Coronary artery (tissue), 2 donors: ENCODE data around the gene CCDC63.

Source experiments
- DNase-seq: peaks from one replicate; pipeline ENCODE4 v3.0.0-alpha.2; 2017; ENCODE audit warnings: low spot score
- H3K27ac ChIP-seq, 2 donors: fragments of 200-600 bp; sonication (generic); one replicate each; pipeline ENCODE4 v1.5.1; 2016 to 2019
- H3K4me3 ChIP-seq: fragments of 200-600 bp; sonication (generic); 2 replicates; pipeline ENCODE4 v1.5.1; 2016; ENCODE audit warnings: mild to moderate bottlenecking, moderate library complexity
- CTCF ChIP-seq: fragments of 200-600 bp; sonication (generic); IDR thresholded peaks from one replicate; pipeline ENCODE4 v1.5.1; 2019; ENCODE audit warnings: antibody characterized with exemption

The CCDC63 gene

DNA sequence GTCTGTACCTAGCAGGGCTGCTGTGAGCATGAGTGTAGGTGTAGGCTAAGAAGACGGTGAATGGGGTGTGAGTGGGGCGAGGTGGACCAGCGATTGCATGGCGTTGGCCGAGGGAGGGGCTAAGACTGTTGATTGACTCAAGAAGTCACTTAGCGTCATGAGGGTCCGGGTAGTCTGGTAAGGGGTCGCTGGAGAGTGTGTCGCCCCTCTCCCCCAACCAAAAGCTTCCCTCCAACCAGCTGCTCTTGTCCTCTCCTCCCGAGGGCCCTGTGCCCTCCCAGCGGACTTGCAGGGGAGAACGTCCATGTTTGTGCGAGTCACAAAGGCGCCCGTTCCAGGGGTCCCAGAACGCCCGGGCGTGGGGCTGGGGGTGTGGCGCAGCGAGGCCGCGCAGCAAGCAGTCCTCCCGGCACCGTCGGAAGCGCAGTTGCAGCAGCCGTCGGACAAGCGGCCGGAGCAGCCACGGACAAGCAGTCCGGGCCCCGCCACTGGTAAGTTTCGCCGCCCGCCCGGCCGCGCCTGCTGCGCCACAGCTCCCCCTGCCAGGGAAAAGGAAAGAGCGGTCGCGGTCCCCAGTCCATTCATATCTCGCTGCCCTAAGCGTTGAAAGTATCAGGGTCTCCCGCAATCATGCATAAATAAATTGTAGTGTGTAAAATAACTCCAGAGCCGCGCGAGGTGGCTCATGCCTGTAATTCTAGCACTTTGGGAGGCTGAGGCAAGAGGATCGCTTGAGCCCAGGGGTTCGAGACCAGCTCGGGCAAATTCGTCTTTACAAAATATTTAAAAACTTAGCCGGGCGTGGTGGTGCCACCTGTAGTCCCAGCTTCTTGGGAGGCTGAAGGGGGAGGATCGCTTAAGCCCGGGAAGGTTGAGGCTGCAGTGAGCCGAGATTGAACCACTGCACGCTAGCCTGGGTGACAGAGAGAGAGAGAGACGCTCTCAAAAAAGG, at the start of gene CCDC63:
Gene CCDC63 (plus strand): TSS at position 373 of the 952 bp plus-strand sequence. CDS start 5,968 bp downstream, outside the sequence.
- H3K27ac ChIP-seq: no peak within 1 kb of the TSS
- peak; percentile 51 for TF ChIP-seq CTCF
- peak within 1 kb of the TSS; percentile 65 for H3K4me3 ChIP-seq
- DNase-seq: no peak

GRCh38 chr12:110798461-110798860, 48.3 kb upstream of the CCDC63 start:
- H3K4me3 ChIP-seq: no peak overlapping the region
- TF ChIP-seq CTCF: no peak
- DNase-seq: no peak
- H3K27ac ChIP-seq: no peak overlapping the region

DNA sequence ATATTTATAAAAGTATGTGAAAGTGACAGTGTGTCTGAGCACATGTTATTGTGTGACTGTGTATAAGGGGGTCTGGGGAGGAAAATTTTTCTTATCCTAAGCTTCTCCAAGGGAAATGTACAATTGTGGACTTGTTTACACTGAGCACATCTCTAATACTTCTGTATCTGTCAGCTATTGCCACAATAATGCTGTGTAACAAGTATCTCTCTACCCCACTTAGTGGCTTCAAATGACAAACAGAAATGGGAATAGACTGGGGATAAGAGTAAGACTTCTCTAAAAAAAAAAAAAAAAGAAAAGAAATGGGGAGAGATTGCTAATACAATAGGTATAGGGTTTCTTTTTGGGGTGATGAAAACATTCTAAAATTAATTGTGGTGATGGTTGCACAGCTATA, 44.3 kb upstream of the CCDC63 start:
- Histone ChIP-seq H3K27ac (no peak overlapping the region), H3K4me3 (no peak overlapping the region)
- TF ChIP-seq CTCF: no peak
- DNase-seq: no peak

- DNase-seq: no peak
- H3K4me3 ChIP-seq: no peak overlapping the region
- TF ChIP-seq CTCF: no peak
- H3K27ac ChIP-seq: no peak overlapping the region
Measured at GRCh38 chr12:110804406-110804805, 42.4 kb upstream of the CCDC63 start.

DNA sequence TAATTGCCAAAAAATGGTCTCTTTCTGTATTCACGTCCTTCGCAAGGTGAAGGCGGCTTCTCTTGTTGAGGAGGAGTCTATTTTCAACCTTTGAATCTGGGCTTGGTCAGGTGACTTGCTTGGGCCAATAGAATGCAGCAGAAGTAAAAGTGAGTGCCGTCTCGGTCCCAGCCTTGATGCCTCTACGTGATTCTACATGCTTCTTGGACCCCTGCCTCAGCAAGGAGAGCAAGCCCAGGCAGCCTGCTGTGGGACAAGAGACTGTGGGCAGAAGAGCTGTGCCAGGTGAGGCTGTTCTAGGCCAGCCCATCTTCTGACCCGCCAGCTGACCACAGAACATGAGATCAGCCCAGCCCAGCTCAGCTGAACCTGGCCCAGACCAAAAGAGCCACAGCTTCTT, 39.1 kb upstream of the CCDC63 start:
- TF ChIP-seq CTCF: no peak
- Histone ChIP-seq H3K4me3 (no peak overlapping the region), H3K27ac (no peak overlapping the region)
- DNase-seq: no peak

DNA sequence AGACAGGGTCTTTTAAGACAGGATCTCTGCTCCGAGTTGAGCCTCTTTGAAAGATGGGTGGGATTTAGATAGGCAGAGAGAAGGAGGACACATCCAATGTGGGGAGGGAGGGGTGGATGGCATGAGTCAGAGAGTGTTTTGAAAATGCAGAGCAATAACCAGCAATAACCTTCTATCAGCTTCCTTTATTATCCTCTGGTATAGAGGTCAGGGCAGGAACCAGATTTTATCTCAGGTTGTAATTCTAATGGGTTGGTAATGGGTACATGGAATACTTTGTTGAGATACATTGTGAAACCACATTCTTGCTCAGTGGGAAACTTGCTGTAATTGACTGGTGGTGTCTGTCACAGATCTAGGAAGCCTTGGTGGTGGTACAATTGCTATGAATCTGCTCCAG, 37.6 kb upstream of the CCDC63 start:
- TF ChIP-seq CTCF: no peak
- DNase-seq: no peak
- Histone ChIP-seq H3K27ac (no peak overlapping the region), H3K4me3 (no peak overlapping the region)

GRCh38 chr12:110811972-110812371, 34.8 kb upstream of the CCDC63 start:
- no peak for DNase-seq
- TF ChIP-seq CTCF: no peak
- H3K27ac ChIP-seq: no peak overlapping the region
- H3K4me3 ChIP-seq: no peak overlapping the region
